HepG2 (cell line): ENCODE results near the gene ARID1A. TPM values are rescaled to one million over a fixed set of nuclear protein-coding genes. Genes with fewer than 3 reads are reported as not detected.

Experiments used
- E2F1 ChIP-seq: sonication (generic); formaldehyde crosslinking; IDR thresholded peaks from 2 replicates; pipeline ENCODE4 v1.5.0; 2020; ENCODE audit warnings: missing genetic modification reagents
- HNF1A ChIP-seq, 2 experiments: sonication (generic) in 1 of 2; formaldehyde crosslinking in 1 of 2; IDR thresholded peaks; 2 replicates each; pipeline versions ENCODE4 v1.4.0 to v1.6.1; 2016 to 2020; ENCODE audit warnings: borderline replicate concordance in 1 of 2, low read depth in 1 of 2, mild to moderate bottlenecking in 1 of 2, missing genetic modification reagents in 1 of 2
- KAT8 ChIP-seq: IDR thresholded peaks from 2 replicates; pipeline ENCODE4 v1.6.1; 2016; ENCODE audit warnings: missing genetic modification reagents, missing compliant biosample characterization
- RBFOX2 ChIP-seq: fragments of 200-400 bp; formaldehyde crosslinking; IDR thresholded peaks from 2 replicates; pipeline ENCODE4 v1.6.1; 2017; ENCODE audit warnings: low read depth, mild to moderate bottlenecking, low read length
- SNAPC4 ChIP-seq: sonication (generic); formaldehyde crosslinking; IDR thresholded peaks from 2 replicates; pipeline ENCODE4 v1.4.0; 2020; ENCODE audit warnings: mild to moderate bottlenecking, missing genetic modification reagents
- TERF1 ChIP-seq: sonication (generic); formaldehyde crosslinking; IDR thresholded peaks from 2 replicates; pipeline ENCODE4 v1.8.0; 2022; ENCODE audit warnings: mild to moderate bottlenecking, missing genetic modification reagents, moderate library complexity
- XRCC5 ChIP-seq: fragments of 200-400 bp; formaldehyde crosslinking; optimal IDR thresholded peaks from 2 replicates; pipeline ENCODE3; 2017; ENCODE audit warnings: mild to moderate bottlenecking, low read length
- ZNF20 ChIP-seq: sonication (generic); formaldehyde crosslinking; IDR thresholded peaks from 2 replicates; pipeline ENCODE4 v1.4.0; 2020; ENCODE audit warnings: mild to moderate bottlenecking, moderate library complexity, missing genetic modification reagents
- ZNF280D ChIP-seq: sonication (generic); formaldehyde crosslinking; IDR thresholded peaks from 2 replicates; pipeline ENCODE4 v1.5.1; 2020; ENCODE audit warnings: mild to moderate bottlenecking, missing genetic modification reagents
- ZNF879 ChIP-seq: sonication (generic); formaldehyde crosslinking; IDR thresholded peaks from 2 replicates; pipeline ENCODE4 v1.8.1; 2023; ENCODE audit warnings: missing genetic modification reagents
- ZXDC ChIP-seq: sonication (generic); formaldehyde crosslinking; IDR thresholded peaks from 2 replicates; pipeline ENCODE4 v1.5.0; 2020; ENCODE audit warnings: mild to moderate bottlenecking, missing genetic modification reagents
- polyA plus RNA-seq, 8 experiments: library from polyadenylated mRNA; depleted of rRNA in 3 of 8; stranded (reverse) in 7 of 8; unstranded in 1 of 8; fragments of >200 nt; fragmentation: Illumina TruSeq in 4 of 8; extraction: Trizol in 4 of 8; gene quantifications; 2 replicates each; pipeline versions ENCODE4 v1.2.1 to v1.2.3, GENCODE V29; 2011 to 2016; ENCODE audit warnings: low read depth in 4 of 8, missing spikeins in 1 of 8, mixed read lengths in 1 of 8; ENCODE audit not compliant: insufficient read depth in 1 of 8
- total RNA-seq, 5 experiments: library from RNA; depleted of rRNA; stranded (reverse); fragments of >200 nt; fragmentation: Illumina TruSeq; extraction: Trizol; gene quantifications; 2 replicates each; pipeline ENCODE4 v1.2.3, GENCODE V29; 2016; ENCODE audit warnings: low read depth in 1 of 5

ARID1A gene
- total and polyA plus RNA-seq, 2 of the 13 experiments (the other 11 are each of a cell fraction or from before 2014, with no cell fraction given), result 11.9 to 15.9 TPM

- no peak for TF ChIP-seq HNF1A (IDR thresholded peaks at IDR 0.05; ENCODE audit: low read depth)
- no peak for TF ChIP-seq HNF1A (CRISPR knock-in tag; IDR thresholded peaks at IDR 0.05; ENCODE audit: borderline replicate concordance)
- TF ChIP-seq RBFOX2, result no peak
- no peak for TF ChIP-seq KAT8 (CRISPR knock-in tag)
- no peak for TF ChIP-seq TERF1 (CRISPR knock-in tag)
- TF ChIP-seq SNAPC4 (CRISPR knock-in tag), result no peak
- TF ChIP-seq XRCC5, result peak; percentile 35
- no peak for TF ChIP-seq ZNF20 (CRISPR knock-in tag)
- no peak for TF ChIP-seq ZNF879 (CRISPR knock-in tag)
- TF ChIP-seq ZXDC (CRISPR knock-in tag), result no peak
- no peak for TF ChIP-seq ZNF280D (CRISPR knock-in tag)
- TF ChIP-seq E2F1 (CRISPR knock-in tag), result 0 out of 2 replicates have a peak, but pooled peaks have one; percentile 7
Observed at GRCh38 chr1:26787381-26787705, 91.5 kb downstream of the ARID1A start (continued).
